Measurements from ENCODE around the gene FAM114A2.

DNA sequence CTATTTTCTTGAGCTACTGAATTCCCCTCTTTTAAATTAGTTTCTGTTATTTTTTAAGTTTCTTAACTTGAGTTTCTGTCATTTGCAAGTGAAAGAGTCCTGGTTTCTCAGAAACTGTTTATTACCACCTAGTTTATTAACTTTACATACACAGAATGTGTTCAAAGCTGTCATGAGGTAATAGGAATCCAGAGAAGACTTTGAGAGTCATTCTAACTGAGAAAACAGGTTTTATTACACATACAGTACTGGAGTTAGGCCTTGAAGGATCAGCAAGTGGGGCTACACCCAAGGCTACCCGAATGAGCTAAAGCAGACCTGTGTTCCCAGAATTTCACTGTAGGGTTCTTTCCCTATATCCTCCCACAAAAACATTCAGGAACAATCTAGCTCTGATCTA is 33.1 kb downstream of the FAM114A2 start:
- no peak for TF ChIP-seq POLR2AphosphoS5 (IDR thresholded peaks at IDR 0.05; ENCODE audit: low read depth, low read length)
- TF ChIP-seq POLR2A (IDR thresholded peaks at IDR 0.05; ENCODE audit: low read depth, low read length), result no peak
- no peak for TF ChIP-seq TAF1 (IDR thresholded peaks at IDR 0.05; ENCODE audit: borderline replicate concordance, low read depth, low read length)

All from GM12892 (cell line).